ENCODE measurements around the gene PAPSS2. TPM values are rescaled to one million over a fixed set of nuclear protein-coding genes. Genes with fewer than 3 reads are reported as not detected.

PAPSS2 gene
- total RNA-seq, 1 experiment from 2014 or later, result 24.5 TPM

DNA sequence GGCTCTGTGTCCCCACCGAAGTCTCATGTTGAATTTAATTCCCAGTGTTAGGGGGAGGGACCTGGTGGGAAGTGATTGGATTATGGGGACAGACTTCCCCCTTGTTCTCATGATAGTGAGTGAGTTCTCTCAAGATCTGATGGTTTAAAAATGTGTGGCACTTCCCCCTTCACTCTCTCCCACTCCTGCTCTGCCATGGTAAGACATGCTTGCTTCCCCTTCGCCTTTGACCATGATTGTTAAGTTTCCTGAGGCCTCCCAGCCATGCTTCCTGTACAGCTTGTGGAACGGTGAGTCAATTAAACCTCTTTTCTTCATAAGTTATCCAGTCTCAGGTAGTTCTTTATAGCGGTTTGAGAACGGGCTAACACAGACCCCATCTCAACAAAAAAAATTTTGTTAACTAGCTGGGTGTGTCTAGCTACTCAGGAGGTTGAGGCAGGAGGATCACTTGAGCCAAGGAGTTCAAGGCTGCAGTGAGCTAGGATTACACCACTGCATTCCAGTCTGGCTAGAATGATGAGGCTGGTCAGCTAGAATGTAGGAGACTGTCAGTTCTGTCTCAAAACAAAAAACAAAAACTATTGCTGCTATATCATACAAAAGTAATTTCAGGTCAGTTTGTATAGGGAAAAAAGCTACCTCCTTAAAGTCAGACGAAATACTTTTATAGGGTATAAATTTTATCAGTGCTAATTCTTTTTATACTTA is 100.7 kb downstream of the PAPSS2 start:
- H2BK120ac ChIP-seq (ENCODE audit: low read depth, low read length, poor library complexity, severe bottlenecking), result no peak overlapping the region
- no peak overlapping the region for H3K4me3 Mint-ChIP-seq
- peak overlapping the region in 1 of 3 experiments; percentile 20; a peak in 3 of 7 replicates for H3K27ac Mint-ChIP-seq
- H2BK5ac ChIP-seq (ENCODE audit: insufficient read length, low read length), result no peak overlapping the region
- no peak overlapping the region for H3T11ph ChIP-seq (ENCODE audit: low read length)
- H3K23ac ChIP-seq (ENCODE audit: insufficient read length, low read depth, low read length), result no peak overlapping the region
- no peak overlapping the region for H2BK20ac ChIP-seq (ENCODE audit: low read depth, low read length, poor library complexity, severe bottlenecking)
- no peak overlapping the region for H4K5ac ChIP-seq (ENCODE audit: insufficient read length, low read depth, low read length)
- H4K8ac ChIP-seq (replicated peaks; ENCODE audit: insufficient read length, low read depth, low read length), result no peak overlapping the region
- no peak overlapping the region for H2AFZ ChIP-seq (ENCODE audit: low read length)
- H3K56ac ChIP-seq (ENCODE audit: insufficient read length, low read depth, low read length), result no peak overlapping the region
- H3K27ac ChIP-seq (ENCODE audit: insufficient read length, low read depth, low read length), result no peak overlapping the region
- peaks cover 0 to 8% of the 10 kb centered on the region in 2 experiments; a peak in 2 of 4 replicates for H3K4me1 Mint-ChIP-seq
- TF ChIP-seq, protein P1, sequence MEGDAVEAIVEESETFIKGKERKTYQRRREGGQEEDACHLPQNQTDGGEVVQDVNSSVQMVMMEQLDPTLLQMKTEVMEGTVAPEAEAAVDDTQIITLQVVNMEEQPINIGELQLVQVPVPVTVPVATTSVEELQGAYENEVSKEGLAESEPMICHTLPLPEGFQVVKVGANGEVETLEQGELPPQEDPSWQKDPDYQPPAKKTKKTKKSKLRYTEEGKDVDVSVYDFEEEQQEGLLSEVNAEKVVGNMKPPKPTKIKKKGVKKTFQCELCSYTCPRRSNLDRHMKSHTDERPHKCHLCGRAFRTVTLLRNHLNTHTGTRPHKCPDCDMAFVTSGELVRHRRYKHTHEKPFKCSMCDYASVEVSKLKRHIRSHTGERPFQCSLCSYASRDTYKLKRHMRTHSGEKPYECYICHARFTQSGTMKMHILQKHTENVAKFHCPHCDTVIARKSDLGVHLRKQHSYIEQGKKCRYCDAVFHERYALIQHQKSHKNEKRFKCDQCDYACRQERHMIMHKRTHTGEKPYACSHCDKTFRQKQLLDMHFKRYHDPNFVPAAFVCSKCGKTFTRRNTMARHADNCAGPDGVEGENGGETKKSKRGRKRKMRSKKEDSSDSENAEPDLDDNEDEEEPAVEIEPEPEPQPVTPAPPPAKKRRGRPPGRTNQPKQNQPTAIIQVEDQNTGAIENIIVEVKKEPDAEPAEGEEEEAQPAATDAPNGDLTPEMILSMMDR (conservative IDR thresholded peaks at IDR 0.05), result no peak
- no peak overlapping the region for H4K91ac ChIP-seq (ENCODE audit: insufficient read length, low read depth, low read length)
- no peak overlapping the region for H2BK15ac ChIP-seq (ENCODE audit: low read depth, low read length)
- no peak for DNase-seq
- H3K4me1 ChIP-seq (ENCODE audit: insufficient read depth, low read length), result no peaks in the 10 kb centered on the region; the same call in 1 of the 2 replicates
- H3K79me2 ChIP-seq (ENCODE audit: insufficient read depth, low read length), result no peaks in the 10 kb centered on the region
- H3K27me3 Mint-ChIP-seq (ENCODE audit: low read depth), result no peaks in the 10 kb centered on the region
- no peaks in the 10 kb centered on the region for H3K79me1 ChIP-seq (ENCODE audit: insufficient read depth, low read depth, low read length, poor library complexity, severe bottlenecking)
- no peak overlapping the region for H3K4ac ChIP-seq (ENCODE audit: low read depth, low read length)
- H3K4me2 ChIP-seq (ENCODE audit: insufficient read depth, insufficient read length, low read length), result no peak overlapping the region
- H3K18ac ChIP-seq (ENCODE audit: insufficient read length, low read depth, low read length), result no peak overlapping the region
- H4K20me1 ChIP-seq (ENCODE audit: control insufficient read depth, insufficient read depth, insufficient read length), result no peaks in the 10 kb centered on the region
- H3K9me3 ChIP-seq (ENCODE audit: control insufficient read depth, low read depth, low read length), result no peaks in the 10 kb centered on the region
- no peaks in the 10 kb centered on the region for H3K27me3 ChIP-seq (ENCODE audit: insufficient read depth, low read length)
- peaks cover 4 to 31% (median 17%) of the 10 kb centered on the region in 3 experiments; a peak in 6 of 7 replicates for H3K36me3 Mint-ChIP-seq (ENCODE audit: insufficient read depth in 1 of 3, low read depth in 3 of 3)
- no peak overlapping the region for H2AK5ac ChIP-seq (ENCODE audit: insufficient read length, low read length)
- no peaks in the 10 kb centered on the region for H3K9me3 Mint-ChIP-seq
- H3K9ac ChIP-seq (ENCODE audit: extremely low read depth, insufficient read length, low read length), result no peak overlapping the region
- no CpG with 5 or more reads among the region's 6 CpGs for WGBS (ENCODE audit: extremely low coverage, insufficient read length, low lambda C conversion rate)
- no peak overlapping the region for H3K14ac ChIP-seq (ENCODE audit: insufficient read depth, low read length)
- H2BK12ac ChIP-seq (ENCODE audit: insufficient read length, low read depth, low read length), result no peak overlapping the region
- H3K23me2 ChIP-seq (ENCODE audit: insufficient read length, low read depth, low read length, poor library complexity, severe bottlenecking), result no peaks in the 10 kb centered on the region

Data from H9 (cell line).